ENCODE measurements around the gene CUEDC2.

CUEDC2 gene, protein sequence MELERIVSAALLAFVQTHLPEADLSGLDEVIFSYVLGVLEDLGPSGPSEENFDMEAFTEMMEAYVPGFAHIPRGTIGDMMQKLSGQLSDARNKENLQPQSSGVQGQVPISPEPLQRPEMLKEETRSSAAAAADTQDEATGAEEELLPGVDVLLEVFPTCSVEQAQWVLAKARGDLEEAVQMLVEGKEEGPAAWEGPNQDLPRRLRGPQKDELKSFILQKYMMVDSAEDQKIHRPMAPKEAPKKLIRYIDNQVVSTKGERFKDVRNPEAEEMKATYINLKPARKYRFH

DNA sequence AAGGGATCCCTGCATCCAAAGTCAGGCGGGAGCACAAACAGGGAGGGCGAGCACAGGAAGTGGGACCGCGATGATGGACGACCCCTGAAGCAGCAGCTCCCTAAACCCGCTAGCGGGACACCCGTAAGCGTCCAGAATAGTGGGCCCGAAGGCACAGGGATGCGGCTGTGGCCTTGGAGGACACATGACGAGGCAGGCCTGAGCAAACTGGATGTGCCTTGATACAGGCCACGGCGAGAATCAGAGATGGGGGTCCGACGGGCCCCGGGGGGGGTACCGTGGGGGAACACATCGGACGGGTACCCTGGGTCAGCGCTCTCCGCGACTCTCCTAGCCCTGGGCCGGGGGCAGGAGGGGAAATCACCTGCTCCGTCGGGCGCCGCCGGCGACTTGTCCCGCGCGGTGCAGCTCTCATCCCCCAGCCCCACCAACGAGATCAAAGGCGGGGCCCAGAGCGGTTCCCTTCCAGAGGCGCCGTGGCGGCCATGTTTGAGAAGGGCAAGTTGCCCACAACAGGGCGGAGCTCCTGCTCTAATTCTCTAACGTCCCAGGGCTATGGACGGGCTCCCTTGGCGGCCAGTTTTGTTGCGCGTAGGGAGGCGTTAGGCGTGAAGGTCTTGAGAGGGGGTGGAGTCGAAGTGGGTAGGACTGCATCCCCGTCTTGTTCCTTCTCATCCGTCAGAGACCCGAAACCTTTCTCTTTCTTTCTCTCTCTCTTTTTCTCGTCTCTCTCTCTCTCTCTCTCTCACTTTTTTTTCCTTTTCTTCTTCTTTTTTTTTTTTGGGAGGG lies at the start of gene CUEDC2:
CUEDC2 (minus strand) TSS at position 413 of the 789 bp plus-strand sequence. CDS start 7,386 bp downstream, outside the sequence.
- peak; percentile 81 for DNase-seq (ENCODE audit: low read depth, low spot score)

DNA sequence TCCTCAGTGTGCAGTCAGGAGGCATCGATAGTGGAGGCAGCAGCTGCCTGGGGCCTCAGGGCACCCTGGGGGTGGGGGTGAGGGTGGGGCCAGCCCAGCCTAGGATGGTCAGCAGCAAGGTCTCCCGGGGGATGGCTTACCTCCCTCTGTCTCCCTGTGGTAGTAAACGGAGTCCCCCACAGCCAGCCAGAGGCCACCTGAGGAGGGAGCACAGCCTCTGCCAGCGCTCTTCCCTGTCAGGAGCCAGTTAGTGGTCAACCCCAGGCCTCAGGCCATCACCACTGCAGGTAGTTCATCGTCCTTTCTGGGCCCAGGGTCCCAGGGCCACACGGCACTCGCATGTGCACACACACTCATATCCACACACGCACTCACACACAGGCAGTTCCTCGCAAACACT lies 48.0 kb upstream of the CUEDC2 start:
- no peak for DNase-seq (ENCODE audit: low read depth, low spot score)

DNA sequence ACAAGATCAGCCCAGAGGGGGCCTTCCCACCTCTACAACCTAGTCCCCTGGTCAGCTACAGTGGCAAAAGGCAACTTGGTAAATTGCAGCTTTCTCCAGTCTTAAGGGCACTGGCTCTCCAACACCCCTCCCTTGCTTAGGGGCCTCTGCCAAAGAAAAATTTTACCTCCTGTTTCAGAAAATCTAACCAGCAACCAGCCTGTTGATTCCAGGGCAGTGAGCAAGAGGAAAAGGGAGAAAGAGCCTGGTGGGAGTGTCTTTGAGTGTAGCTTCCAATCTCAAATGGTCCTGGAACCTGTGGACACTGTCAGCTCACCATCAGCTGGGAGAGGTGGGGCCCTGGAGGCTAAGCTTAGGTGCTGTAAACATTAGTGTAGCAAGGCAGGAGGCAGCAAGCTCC lies 47.3 kb upstream of the CUEDC2 start:
- DNase-seq (ENCODE audit: low read depth, low spot score) = no peak

DNA sequence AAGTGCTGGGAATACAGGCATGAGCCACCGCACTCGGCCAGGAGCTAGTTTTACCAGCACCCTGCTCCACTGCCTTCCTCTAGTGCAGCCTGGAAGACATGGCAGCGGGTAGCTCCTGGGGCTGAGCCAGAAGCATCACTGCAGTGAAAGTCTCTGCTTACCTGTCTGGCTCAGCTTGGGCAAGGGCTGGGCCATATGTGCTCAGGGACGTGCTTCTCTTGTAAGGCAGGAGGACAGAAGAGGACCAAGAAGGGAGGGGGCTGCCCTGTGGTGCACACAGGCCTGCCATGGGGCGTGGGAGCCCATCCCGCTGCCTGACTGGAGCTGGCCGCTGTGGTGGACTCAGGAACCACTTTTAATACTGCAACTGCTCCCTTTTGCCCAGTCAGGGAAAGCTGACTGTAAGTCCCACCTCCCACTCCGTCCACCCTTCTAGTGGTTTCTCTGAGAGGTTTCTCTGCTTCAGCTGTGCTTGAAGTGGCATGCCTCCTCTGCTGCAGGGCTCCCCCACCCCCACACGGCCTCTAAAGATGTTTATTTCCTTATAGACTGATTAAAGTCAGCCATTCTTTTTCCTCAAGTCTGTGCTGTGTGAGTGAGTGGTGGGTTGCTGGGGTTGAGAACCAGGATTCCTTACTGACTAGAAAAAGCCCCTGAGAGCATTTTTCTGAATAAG lies 44.2 kb upstream of the CUEDC2 start:
- DNase-seq (ENCODE audit: low read depth, low spot score) = no peak

DNA sequence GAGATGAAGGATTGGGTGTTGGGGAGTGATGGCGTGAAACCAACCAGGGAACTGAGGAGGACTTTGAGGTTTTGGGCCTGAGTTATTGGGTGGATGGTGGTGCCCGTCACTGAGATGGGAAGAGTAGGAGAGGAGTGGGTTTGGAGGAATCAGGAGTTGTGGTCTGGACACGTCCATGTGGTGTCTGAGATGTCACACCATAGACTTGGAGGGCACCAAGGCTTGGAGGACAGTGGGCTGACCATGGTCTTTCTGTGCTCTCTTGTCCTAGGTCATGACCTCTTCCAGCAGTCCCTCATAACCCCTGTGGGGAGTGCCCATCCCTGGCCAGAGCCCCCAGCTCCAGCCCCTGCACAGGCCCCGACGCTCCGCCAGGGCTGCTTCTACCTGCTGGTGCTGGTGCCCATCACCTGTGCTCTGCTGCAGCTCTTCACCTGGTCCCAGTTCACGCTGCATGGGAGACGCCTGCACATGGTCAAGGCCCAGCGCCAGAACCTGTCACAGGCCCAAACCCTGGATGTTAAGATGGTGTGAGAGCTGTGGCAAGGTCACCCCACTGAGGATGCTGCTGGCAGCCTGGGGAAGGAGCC lies 43.2 kb upstream of the CUEDC2 start:
- no peak for DNase-seq (ENCODE audit: low read depth, low spot score)

DNA sequence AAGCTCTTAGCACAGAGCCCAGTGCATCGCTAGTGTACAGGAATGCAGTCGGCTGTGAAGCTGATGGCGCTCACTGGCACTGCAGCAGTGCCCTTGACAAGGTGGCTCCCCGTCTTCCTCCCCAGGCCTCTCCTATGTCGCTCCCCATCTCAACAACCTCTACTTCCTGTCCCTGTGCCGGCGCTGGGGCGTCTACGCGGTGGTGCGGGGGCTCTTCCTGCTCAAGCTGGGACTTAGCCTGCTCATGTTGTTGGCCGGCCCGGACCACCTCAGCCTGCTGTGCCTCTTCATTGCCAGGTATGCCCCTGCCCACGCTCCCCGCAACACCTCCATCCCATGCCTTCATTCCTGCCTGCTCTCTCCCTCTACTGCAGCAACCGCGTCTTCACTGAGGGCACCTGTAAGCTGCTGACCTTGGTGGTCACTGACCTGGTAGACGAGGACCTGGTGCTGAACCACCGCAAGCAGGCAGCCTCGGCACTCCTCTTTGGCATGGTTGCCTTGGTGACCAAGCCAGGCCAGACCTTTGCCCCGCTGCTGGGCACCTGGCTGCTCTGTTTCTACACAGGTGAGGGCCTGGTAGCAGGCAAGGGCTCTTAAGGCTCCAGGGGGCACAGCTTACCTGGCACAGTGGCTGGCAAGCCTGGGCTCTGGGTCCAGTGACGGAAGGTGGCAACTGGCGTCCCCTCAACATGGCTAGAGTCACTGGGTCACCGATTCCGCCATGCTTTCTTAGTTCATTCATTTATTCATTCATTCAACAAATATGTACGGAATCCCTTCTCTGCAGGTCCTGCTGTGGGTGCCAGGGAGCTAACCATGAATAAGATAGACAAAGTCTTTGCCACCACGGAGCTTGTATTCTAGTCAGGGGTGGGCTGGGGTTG lies 41.3 kb upstream of the CUEDC2 start:
- DNase-seq (ENCODE audit: low read depth, low spot score) = no peak

DNA sequence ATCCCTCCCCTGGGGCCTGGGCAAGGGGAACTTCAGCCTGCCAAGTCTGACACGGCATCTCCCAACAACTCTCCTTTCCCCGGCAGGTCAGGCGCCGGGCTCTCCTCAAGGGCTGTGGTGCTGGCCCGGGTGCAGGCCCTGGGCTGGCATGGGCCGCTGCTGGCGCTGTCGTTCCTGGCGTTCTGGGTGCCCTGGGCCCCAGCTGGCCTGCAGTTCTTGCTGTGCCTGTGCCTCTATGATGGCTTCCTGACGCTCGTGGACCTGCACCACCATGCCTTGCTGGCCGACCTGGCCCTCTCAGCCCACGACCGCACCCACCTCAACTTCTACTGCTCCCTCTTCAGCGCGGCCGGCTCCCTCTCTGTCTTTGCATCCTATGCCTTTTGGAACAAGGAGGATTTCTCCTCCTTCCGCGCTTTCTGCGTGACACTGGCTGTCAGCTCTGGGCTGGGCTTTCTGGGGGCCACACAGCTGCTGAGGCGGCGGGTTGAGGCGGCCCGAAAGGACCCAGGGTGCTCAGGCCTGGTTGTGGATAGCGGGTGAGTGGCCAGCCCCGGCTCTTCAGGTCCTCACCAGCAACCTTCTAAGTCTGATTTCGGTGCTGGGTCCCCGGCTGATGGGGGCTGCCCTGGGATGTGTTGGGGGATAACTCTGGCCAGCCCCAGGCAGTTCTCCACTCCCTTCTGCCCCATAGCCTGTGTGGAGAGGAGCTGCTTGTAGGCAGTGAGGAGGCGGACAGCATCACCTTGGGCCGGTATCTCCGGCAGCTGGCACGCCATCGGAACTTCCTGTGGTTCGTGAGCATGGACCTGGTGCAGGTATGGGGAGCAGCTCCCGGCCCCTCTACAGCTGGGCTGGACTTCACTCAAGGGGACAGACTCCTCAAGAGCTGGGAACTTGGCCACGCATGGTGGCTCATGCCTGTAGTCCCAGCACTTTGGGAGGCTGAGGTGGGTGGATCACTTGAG lies 38.5 kb upstream of the CUEDC2 start:
- DNase-seq (ENCODE audit: low read depth, low spot score) = no peak

DNA sequence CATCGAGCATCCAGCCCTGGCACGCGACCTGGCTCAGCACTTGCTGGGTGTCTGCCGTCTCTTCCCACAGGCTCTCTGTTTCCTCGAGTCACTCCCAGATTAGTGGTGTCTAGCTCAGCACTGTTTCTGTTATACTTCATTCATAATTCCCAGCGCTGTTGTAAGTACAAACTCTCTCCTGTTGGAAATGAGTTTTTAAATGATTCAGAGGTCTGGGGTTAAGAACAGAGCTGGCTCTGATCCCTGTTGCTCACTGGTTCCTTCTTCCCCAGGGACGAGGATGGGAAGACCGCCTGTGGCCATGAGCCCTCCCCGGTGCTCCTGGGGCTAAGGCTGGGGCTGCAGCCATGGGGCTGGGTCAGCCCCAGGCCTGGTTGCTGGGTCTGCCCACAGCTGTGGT lies 36.3 kb upstream of the CUEDC2 start:
- no peak for DNase-seq (ENCODE audit: low read depth, low spot score)

DNA sequence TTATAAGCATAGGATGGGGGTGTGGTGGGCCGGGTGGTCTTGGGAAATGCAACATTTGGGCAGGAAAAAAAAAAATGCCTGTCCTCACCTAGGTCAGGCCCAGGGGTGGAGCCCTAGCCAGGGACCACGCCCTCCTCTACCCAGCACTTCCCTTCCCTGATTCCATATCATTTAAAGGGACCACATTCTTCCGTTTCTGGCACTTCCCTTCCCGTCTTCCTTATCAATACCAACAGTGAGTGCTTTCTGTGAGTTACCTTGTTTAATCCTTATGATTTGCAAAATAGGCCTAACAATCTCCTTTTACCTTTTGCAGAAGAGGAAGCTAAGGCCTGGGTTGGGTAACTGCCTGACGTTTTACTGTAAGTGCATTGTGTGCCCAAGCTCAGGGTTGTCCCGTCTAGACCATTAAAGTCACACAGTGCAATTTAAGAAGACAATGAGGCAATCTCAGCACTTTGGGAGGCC lies 35.6 kb upstream of the CUEDC2 start:
- no peak for DNase-seq (ENCODE audit: low read depth, low spot score)

DNA sequence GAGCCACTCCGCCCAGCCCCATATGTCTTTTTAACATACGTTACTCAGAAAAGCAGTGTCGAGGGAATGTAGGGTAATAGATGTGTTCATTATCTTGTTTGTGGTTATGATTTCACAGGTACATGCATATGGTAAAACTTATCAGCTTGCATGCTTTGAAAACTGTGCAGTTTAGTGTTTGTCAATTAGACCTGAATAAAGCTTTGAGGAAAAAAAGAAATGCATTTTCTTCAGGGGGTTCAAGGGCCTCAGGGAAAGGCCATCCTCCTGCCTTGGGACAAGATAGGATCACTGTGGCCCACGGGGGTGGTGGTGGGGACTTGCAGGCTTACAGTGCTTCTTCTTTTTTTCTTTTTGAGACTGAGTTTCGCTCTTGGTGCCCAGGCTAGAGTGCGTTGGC lies 34.9 kb upstream of the CUEDC2 start:
- no peak for DNase-seq (ENCODE audit: low read depth, low spot score)

DNA sequence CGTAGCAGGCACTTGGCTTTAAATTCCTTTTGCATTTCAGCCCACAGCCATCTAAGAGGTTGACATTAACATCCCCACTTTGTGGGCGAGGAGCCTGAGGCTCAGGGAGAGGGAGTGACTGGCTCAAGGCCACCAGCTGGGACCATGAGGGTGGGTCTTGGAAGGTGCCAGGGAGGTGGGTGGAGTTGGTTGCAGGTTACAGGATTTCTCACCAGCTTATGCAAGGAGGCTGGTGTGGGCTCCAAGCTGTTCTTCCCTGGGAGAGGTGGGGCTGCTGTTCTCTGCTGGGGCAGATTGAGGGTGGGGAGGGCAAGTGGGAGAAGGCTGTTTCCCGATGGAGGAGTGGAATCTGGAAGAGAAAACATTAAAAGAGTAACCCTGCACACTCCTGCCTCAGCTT lies 33.1 kb upstream of the CUEDC2 start:
- DNase-seq (ENCODE audit: low read depth, low spot score) = no peak

DNA sequence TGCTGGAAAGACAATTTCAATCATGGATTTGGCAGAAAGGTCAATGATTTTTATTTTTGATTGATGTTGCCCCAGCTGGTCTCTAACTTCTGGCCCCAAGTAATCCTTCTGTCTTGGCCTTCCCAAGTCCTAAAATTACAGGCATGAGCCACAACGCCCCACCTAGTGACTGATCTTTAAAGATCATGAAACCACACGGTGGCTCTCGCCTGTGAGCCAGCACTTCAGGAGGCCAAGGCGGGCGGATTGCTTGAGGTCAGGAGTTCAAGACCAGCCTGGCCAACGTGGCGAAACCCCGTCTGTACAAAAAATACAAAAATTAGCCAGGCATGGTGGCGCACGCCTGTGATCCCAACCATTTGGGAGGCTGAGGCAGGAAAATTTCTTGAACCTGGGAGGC lies 31.6 kb upstream of the CUEDC2 start:
- no peak for DNase-seq (ENCODE audit: low read depth, low spot score)

DNA sequence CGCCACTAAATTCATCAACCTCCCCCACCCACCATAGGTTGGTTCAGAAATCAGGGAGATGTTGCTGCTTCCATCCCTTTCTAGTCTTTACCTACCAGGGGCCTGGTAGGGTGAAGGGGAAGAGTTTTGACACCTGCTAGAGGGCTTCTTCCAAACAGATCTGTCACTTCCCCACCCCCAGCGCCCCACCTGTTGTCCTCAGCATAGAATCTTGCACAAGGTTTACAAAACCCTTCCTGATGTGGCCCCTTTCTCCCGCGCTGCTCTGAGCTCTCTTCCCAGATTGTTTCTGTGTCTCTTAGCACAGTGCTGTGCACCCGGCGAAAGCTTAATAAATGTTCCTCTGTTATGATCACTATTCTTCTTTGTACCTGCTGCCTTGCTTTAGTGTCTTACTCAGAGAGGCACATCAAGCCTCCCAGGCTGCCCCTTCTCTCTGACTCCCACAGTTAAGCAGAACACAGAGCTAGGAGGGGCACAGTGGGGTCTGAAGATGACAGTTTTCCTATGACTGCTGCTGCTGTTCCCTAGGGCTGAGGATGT lies 30.2 kb upstream of the CUEDC2 start:
- no peak for DNase-seq (ENCODE audit: low read depth, low spot score)

DNA sequence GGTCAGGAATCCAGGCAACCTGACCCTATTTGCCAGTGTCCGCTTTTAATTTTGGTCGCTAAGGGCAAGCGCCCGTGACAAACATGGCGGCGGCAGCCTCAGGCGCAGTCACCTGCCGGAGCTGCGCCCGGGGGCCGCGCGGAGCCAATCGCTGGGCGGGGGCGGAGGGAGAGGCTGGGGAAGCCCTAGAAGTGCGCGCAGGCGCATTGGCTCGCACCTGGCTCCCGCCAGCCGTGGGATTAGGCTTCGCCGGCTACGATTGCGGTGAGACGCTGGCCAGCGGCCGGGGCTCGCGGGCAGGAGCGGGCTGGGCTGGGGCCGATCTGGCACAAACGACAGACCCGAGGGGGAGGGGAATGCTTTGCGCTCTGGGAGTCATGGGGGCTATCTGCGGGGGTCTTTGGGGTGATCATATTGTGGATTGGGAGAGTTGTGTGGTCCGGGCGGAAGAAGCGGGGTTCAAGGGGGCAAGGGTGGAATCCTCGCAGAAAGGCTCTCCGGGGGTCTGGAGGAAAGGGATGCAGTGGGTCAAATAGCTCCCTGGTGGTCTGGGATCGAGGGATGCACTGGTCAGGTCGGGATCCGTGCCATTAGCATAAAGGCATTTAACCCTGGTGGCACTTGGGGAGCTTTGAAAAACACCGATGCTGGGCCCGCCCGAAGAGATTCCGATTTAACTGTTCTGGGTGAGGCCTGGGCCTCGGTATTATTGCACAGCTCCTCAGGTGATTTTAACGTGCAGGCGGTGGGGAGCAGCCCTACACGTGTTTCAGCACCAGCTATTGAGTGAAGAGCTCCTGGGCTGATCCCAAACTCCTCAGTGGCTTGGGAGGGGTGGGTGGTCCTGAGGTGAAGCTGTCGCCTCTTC lies 29.0 kb upstream of the CUEDC2 start:
- peak; percentile 78 for DNase-seq (ENCODE audit: low read depth, low spot score)

DNA sequence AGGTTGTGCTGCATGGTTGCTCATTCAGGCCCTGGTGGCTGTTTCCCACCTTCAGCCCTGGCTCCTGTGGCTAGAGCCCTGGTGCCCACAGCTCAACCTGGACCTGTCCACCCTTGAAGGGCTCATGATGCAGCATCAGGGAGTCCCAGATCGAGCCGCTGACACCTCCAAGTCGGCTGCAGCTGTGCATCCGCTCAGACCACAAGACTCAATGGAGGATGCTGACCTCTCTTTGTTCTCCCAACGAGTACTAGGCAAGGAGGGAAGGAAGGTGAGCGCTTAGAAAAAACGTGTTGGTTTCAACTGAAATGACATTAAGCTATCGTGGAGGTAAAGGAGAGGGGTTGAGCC lies 28.4 kb upstream of the CUEDC2 start:
- no peak for DNase-seq (ENCODE audit: low read depth, low spot score)

DNA sequence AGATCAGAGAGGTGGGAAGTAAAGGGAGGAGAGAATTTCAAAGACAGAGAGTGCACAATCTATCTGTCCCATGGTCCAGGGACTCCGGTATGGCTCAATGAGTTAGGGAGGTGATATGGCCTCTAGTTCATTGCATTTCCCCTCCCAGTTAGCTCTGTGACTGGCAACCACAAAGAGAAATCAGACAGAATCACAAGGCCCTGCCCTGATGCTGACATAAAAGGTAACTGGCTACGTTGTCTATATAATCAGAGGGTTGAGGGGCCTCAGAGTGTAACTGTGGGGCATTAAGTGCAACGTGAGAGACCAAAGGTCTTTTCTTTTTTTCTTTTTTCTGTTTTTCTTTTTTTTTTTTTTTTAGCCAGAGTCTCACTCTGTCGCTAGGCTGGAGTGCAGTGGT lies 26.3 kb upstream of the CUEDC2 start:
- no peak for DNase-seq (ENCODE audit: low read depth, low spot score)

DNA sequence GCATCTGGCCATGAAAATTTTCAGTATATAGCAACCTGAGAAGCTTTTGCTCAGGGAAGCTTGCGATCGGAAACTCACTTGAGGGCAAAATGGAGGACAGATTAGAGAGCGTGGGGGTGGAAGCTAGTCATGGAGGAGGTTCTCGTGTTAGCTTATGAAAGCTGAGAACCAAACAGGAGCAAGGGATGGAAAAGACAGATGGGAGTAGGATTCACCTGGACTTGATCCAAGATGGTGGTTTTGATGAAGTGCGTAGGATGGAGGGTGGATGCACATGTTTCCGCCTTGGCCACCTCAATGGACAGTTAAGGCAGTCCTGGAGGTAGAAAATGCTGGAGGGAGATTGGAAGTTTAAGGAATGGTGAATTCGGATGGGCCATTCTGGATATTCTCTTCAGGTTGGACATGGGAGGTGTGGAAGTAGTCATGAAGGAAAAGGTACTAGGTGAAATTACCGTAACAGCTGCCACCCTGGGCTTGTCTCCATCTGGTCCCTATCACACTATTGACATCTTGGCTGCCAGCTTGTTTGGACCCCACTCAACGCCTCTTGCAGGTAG lies 25.3 kb upstream of the CUEDC2 start:
- DNase-seq (ENCODE audit: low read depth, low spot score) = no peak

DNA sequence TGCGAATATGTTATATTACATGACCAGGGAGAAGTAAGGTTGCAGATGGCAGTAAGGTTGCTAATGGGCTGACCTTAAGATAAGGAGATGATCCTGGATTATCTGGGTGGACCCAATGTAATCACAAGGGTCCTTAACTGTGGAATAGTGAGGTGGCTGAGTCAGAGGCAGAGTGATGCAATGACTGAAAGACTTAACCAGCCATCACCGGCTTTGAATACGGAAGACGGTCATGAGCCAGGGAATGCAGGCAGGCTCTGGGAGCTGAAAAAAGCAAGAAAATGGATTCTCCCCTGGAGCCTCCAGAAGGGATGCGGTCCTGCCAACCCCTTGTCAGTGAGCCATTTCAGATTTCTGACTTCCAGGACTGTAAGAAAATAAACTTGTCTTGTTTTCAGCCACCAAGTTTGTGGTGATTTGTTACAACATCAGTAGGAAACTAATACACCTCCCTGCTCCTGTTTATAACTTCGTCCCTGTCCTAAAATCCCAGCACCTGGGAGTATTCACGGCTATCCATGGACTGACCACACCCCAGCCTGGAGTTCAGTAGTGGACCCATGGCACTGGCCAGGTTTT lies 23.6 kb upstream of the CUEDC2 start:
- no peak for DNase-seq (ENCODE audit: low read depth, low spot score)

All from activated CD4-positive, CD25-positive, alpha-beta regulatory T cell treated with anti-CD3 and anti-CD28 coated beads, Interleukin-2, amount 50 U/mL, for 16 hours (primary cell).